GM12874 (cell line): ENCODE measurements around the gene SPAG17.

Experiments used
- CTCF ChIP-seq: IDR thresholded peaks from 2 replicates; pipeline ENCODE4 v1.5.1; 2011; ENCODE audit warnings: low read depth, mild to moderate bottlenecking, control low read depth, low read length, moderate library complexity; ENCODE audit not compliant: insufficient read depth

SPAG17 gene

GRCh38 chr1:118185084-118185832 lies at the start of gene SPAG17:
SPAG17 (minus strand) TSS chr1:118185228; CDS start chr1:118185157, 71 bp downstream.
- no peak for TF ChIP-seq CTCF

GRCh38 chr1:118225471-118225870 lies 40.4 kb upstream of the SPAG17 start:
- TF ChIP-seq CTCF, result no peak

GRCh38 chr1:118223426-118223825 lies 38.4 kb upstream of the SPAG17 start:
- TF ChIP-seq CTCF, result no peak

GRCh38 chr1:118219438-118219837 lies 34.4 kb upstream of the SPAG17 start:
- no peak for TF ChIP-seq CTCF

- no peak for TF ChIP-seq CTCF
Measured at GRCh38 chr1:118217141-118217838, 32.3 kb upstream of the SPAG17 start.

- TF ChIP-seq CTCF, result no peak
Measured at GRCh38 chr1:118214866-118215265, 29.8 kb upstream of the SPAG17 start.

GRCh38 chr1:118210723-118211110 lies 25.7 kb upstream of the SPAG17 start:
- TF ChIP-seq CTCF, result no peak
